ENCODE measurements around the gene SORCS3.

SORCS3 gene

DNA sequence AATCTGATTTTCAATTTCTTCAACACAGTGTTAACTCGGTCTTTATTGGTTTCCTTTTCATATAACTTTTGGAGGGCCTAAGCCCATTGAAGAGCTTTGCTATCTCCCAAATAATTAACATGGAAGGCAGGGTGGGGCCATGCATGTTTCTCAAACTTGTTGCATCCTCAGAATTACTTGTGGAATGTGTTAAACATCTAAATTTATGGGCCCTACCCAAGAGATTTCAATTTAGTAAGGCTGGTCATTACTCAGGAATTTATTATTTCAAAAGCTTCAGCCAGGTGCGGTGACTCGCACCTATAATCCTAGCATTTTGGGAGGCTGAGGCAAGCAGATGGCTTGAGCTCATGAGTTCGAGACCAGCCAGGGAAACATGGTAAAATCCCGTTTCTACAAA lies 208.9 kb downstream of the SORCS3 start:
- DNase-seq (ENCODE audit: low read depth) = no peak

DNA sequence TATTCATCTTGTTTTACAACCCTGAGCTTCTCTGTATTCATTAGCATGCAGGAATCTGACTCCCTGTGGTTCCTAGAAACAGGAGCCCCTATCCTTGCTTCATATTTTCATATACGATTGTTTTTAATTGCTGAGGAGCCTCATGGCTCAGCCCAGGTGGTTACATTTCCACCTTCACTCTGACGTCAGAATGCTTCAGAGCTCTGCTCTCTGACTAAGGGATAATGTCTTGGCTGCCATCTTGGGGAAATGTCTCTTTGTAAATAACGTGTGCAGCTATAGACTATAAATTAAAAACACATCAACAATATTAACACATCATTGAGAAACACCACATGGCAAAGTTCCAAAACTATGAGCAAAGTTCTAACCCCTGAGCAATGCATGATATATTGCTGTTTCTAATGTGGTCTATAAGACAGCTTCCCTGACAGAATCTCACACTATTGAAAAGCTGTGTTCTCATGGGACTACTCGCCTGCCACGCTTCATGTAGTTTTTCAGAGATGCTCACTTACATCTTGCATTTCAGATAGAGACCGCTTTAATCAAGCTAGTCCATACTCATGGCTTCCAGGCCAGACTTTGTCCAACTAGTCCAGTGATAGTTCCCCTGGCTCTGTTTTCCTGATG lies 227.0 kb downstream of the SORCS3 start:
- DNase-seq (ENCODE audit: low read depth) = no peak

DNA sequence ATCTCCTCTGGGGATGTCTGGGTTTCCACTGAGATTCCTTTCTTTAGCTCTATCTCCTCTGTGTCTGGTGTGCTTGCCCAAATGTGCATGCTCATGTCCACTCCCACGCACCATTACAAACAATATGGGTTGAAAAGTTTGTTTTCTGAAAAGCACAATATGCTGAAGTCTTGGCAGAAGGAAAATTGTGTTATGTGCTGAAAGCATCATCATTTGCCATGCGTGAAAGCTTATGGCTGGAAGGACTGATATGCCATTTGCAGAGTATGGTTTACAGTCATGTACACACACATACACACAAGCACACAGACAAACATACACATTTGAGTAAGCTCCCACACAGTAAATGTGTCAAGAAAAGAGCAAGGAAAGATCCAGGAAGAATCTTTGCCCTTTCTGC lies 231.6 kb downstream of the SORCS3 start:
- no peak for DNase-seq (ENCODE audit: low read depth)

DNA sequence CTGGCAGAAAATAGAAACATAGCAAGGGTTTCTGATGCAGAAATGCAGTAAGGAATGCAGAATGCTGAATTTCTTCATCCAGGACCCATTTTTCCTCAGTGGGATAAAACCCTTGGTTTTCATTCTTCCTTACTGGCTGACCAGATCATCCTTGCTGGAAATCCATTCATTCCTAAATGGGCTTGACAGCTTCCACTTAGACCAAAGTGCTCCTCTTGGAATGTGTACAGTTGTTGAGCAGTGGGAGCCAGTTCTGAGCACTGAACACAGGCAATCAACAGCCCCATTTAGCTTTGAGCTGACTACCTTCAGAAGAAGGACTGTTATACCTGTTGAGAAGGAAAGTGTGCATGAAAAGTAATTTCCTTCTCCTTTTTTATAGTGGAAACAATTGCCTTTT lies 232.1 kb downstream of the SORCS3 start:
- DNase-seq (ENCODE audit: low read depth) = no peak

DNA sequence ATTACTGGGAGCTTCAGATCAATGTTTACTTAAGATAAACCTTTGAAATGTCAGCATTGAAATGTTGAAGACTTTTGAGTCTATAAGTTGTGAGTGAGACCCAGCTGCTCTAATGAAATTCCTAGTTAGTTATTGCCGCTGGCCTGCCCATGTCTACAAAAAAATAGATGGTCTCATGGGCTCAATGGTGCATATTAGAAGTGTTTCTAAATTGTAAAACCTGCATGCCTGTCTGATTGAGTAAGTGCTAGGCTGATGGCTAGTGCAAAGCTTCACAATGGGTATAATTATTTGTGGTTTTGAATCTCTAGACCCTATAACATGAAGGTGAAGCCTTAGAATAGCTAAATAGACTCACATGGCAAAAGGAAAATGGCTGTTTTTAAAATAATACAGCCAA lies 234.5 kb downstream of the SORCS3 start:
- no peak for DNase-seq (ENCODE audit: low read depth)

DNA sequence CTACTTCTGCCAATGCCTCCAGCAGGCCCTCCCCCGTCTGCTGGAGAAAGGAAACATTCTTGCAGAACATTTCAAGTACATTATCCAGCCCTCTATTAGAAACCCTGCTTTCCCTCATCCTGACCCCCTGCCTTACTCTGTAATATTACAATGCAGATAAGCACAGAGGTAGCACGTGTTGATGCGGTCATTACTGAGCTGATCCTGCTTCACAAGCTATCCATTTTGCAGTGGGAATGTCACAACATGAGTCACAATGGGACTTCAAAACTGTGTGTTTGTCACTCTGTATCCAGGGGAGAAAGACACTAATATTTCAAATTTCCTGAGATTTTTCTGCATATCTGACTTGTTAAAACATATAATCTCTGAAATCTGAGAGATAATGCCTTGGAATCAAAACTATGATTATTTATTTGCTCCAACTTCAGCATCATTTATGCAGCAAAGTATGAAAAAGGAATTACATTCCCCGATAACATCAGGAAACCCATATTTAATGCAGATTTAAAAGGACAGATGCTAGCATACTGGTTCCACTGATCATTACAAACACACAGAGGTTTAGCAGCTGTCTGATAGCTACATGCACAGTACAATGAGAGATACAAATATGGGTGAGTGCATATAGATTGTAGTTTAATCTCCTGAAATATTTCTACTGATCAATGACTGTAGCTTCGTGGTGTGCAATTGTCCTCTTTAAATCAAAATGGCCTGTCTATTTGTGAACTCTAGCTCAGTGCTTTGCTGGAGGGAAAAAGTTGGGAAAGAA lies 239.7 kb downstream of the SORCS3 start:
- DNase-seq (ENCODE audit: low read depth) = no peak

DNA sequence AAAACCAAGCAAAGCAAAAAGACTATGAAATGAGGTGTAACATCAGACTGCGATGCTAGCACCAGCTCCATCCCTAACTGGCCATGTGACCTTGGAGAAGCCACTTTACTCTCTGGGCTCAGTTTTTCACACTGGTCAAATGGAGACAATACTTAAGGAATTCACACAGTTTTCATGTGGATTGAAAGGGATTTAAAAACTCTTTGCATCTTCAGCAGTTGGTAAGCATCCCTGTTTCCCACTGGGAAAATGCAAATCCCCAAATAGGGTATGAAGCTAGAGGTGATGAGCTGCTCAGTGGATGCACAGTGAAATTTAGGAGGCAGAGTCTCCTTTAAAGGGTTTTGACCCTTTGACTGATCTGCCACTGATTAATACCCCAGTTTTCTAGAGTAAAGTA lies 240.7 kb downstream of the SORCS3 start:
- no peak for DNase-seq (ENCODE audit: low read depth)

DNA sequence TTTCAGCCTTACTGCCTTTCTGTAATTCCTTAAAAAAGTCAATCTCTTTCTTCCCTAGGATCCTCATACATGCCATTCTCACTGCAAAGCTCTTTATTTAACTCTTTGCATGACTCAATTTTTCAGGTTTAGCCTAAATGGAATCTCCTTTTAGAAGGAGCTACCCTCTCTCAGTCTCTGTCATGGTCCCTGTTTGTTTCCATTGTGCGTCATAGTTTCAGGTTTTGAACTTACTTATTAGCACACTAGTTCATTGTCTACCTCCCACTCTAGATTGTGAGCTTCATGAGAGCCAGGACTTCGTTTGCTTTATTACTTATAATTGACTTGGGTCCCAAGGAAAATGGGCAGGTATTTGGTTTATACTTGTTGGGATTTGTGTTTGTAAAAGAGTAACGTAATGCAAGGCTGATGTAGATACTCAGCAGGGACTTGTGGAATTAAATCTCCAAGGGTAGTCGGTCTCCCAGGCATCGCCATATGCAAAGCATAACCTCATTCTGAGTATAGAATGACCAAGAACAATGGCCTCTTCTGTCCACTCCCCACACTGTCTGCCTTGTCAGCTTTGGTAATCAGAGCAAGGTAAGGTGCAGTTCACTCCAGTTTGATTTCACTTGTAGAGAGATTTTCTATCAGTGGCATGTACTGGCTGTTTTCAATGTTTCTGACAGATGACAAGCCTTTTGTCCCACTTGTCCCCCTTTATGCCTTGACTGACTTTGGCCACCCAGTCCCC lies 252.0 kb downstream of the SORCS3 start:
- no peak for DNase-seq (ENCODE audit: low read depth)

DNA sequence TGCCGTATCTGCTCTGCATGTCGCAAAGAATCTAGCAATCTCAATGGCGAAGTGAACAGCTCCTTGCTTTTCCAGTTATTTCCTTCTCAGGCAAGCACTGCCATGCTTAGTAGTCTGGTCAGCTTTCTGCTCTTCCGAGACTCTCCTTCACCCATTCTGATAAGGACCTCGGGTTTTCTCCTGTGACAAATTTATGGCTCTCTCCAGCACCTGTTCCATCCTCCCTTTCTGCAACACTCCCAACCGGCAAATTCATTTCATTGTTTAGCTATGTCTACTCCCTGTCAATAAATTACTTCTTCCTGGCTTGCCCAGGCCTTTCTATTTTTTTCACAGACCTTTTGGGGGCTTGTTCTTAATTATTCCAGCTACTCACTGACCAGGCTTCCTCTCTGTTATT lies 252.6 kb downstream of the SORCS3 start:
- no peak for DNase-seq (ENCODE audit: low read depth)

DNA sequence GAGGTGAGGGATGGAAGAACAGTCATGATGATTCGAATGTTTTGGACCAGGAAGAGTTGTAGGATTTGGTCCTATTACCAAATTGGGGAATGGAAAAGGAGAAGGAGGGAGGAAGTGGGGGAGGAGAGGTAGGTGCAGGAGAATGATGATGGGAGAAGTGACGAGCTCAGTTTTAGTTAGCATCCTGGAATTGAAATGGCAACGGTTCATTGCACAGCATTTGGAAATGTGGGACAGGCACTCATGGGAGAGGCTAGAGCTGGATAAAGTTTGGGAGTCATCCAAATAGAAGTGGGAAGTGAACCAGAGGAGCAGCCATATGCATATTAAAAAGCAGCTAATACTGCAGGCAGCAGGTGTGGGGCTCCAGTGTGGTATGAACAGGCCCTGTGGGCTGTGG lies 253.6 kb downstream of the SORCS3 start:
- no peak for DNase-seq (ENCODE audit: low read depth)

DNA sequence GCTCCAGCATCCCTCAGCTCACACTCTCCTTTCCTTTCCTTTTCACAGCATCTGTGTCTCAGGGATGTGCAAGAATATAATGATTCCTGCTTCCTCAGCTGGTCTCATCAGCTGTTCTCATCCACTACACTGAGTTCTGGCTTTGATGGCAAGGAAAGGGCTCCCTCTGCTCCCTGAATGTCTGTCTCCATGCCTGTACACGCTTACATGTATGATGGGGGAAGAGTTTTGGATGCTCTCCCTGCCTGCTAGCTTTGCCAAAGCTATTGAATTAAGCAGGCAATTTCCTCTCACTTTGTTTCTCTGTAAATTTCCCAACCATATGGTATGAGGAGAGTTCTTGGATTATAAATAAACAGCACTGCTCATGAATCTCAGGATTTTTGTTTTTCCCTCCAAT lies 254.5 kb downstream of the SORCS3 start:
- no peak for DNase-seq (ENCODE audit: low read depth)

DNA sequence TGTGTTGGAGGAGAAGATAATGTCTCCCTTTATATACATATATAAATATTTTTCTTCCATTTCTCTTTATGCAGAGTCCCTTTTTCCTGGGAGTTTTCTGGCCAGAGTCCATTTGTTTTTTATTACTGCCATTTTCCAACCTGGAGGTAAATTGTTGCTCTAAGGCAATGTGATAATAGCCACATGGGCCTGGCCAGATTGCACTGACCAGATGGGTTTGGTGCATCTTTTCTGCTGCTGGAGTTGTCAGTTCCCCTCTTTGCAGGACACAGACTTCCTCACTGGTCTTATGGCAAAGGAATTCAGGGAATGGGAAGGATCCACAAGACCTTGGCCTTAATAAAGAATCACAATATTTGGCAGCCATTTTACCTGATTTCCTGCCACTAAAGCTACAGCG lies 254.9 kb downstream of the SORCS3 start:
- DNase-seq (ENCODE audit: low read depth) = no peak

DNA sequence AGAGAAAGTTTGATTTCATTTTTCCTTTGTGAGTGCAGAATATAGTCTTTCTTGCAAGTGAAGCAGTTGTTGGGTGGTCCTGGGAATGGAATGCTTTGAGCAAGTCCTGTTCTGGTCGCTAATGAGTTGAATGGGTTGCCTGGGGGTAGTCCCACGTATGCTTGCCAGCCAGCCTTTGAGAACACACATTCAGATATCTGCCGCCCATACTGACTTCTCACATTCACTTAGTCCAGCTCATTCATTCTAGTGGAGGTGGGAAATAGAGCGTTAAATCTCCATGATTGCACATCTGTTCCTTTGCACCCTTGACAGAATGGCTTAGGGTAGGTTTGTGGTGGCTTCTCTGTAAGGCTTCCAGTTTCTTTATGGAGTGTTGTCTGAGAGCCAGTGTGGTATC lies 256.6 kb downstream of the SORCS3 start:
- DNase-seq (ENCODE audit: low read depth) = no peak

DNA sequence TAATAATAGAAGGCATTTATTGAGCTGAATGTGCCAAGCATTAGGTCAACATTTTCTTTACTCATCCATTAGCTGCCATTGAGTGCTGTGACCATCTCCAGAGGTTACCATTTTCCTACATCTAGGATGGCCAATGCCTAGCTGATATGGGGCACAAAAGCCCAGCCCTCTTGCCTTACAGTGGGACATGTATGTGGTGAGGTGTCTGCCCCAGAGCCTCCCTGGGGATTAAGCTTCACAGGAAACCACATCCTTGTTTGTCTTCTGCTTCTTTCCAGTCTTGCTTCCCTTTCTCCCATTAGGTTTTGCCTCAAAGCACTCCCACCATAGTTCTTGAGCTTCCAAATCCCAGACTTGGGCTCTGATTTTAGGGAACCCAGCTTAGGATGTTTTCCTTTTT lies 258.7 kb downstream of the SORCS3 start:
- DNase-seq (ENCODE audit: low read depth) = no peak

DNA sequence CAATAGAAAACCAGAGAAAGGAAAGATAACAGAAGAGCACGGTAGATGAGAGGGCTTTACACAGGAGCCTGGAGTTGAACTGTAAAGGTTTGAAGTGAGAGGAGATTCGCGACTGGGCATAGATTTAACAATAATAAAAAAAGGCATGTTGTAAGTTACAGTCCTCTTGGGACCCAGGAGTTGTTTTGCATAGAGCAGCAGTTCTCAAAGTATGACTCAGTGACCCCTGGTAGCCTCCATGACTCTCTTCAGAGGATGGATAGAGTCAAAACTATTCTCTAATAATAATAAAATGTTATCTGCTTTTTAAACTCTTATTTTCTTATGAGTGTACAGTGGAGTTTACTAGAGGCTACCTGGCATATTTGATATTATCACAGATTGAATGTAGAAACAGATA lies 262.3 kb downstream of the SORCS3 start:
- no peak for DNase-seq (ENCODE audit: low read depth)

DNA sequence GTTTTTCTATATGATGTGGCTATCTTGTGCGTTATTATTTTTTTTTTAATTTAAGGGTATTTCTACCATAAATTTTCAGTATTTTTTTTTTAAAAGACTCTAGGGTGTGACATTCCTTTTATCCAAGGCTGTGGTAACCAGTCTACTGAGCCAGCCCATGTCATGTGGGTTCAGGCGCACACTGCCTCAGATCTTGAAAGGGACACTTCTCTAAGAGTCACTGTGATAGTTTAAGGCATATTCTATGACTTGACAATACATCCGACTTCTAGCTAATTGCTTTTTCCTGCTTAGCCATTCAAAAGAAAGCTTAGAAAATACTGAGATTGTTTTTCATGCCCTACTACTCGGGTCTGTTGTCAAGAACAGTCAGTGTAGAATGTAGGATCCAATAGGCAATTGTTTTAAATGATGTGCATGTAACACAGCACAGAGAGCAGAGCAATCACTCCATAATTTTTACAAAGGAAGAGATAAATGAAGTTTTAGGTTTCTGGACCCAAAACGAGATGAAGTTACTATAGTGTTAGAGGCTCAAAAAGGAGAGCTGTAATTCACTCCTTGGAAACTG lies 263.7 kb downstream of the SORCS3 start:
- no peak for DNase-seq (ENCODE audit: low read depth)

DNA sequence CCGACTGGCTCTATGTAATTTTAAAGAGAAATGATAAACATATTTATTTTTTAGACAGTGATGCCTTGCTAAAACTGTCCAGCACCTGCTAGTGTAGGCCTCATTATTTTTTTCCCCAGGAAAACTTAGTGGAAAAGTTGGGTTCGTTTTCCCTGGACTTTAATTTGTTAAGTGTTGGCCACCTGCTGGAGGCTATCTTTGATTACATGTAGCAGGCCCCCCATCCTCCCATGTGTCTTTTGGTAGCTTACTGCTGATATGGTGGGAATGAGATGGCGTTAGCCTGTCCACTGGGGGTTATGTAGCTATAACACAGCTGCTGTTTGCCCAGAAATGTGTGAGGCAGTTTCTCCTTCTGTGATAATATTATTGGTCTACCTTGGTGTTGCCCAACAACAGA lies 265.0 kb downstream of the SORCS3 start:
- DNase-seq (ENCODE audit: low read depth) = no peak

DNA sequence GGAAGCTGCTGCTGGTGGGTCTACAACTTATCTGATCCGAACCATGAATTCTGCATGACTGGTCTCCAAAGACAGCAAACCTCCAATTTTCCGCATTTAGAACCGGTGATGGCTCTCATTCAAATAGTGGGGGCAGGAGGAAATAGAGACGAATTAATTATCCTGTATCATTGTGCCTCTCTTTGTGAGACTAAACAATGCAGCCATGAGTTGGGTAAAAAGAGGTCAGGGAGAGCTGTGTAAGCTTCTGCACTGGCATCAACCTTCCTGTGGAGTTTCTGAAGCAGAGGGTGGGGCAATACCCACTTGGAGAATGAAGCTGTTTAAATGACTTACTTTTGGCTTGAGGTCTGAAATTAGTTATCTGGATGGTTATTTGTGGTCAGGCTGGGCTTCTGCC lies 266.4 kb downstream of the SORCS3 start:
- no peak for DNase-seq (ENCODE audit: low read depth)

DNA sequence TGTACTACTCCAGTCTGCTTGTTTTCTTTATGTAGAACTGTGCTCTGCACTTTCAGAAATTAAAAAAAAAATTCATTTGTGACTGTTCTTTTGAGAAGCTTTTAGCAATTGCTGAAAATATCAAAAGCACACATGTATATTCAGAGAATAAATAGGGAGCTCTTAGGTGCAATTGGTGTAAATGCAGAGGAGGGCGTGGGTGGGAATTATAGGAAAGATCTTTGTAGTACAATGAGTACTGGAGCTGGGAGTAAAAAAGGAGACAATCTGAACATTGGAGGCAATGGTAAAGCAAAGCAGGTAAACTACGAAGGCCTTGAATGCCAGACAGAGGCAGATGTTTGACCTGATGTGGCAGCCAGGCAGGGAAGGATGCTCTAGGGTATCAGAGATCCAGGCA lies 267.5 kb downstream of the SORCS3 start:
- no peak for DNase-seq (ENCODE audit: low read depth)

DNA sequence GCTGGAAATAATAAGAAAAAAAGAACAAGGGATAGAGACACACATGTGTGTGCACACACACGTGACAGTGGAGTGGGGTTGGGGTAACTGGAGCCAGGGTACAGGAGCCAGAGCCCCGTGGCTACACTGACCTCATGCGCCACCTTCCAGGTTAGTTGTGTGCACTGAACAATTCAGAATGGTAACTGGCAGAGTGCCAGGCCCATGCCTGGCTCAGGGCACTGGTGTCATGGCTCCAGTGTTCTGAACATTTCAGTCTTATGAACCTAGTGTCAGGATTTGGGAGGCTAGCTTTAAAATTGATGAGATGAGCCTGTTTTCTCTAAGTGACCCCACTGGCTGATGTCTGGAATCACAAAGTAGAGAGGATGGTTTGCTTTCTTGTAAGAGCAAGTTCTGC lies 269.6 kb downstream of the SORCS3 start:
- no peak for DNase-seq (ENCODE audit: low read depth)

DNA sequence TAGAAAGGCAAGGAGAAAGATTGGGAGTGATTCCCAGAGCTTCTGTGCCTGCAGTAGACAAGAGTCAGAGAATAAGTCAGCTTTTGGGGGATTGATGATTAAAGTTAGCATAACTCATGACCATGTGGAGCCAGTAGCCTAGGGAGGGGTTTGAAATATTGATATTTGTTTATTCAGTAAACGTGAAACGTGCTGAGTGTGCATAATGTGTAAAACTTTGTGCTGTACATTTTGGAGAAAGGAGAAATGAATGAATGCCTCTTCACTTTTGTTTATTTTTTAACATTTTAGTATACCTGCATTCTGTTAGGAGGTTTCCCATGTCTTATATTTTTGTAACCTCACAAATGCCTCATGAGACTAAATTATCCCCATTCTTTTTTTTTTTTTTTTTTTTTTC lies 272.3 kb downstream of the SORCS3 start:
- DNase-seq (ENCODE audit: low read depth) = no peak

DNA sequence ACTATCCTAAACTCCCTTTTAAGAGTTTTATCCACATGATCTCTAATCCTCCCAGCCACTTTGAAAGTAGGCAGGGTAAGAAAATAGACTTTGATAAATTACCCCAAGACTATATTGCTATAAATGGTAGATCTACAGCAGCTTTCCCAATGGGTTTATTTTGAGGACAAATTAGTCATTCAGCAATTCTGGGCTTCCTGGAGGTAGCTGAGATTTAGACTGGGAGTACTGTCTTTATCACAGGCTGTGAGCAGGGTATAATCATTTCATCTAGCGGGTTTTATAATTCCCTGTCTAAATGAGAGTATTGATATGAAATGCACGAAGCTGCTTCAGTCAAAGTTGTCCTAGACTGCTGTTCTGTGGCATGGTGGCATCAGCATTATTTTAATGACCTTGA lies 279.4 kb downstream of the SORCS3 start:
- no peak for DNase-seq (ENCODE audit: low read depth)

DNA sequence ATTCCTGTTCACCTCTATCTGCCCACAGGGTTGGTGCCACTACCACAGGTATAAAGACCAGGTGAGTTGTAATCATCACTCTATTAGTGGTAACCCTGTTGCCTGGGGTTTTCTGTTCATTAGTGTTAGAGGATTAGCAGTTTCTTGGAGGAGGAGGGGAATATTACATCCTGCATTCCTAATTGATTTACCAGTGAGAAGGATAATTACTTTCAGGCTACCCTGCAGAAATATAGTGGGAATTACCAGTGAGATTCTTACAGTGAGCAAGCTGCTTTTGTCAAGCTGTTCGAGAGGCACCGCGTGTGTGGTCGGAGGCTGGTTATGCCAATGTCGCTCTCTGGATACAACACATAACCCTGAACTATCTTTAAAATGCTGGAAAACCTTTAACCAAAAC lies 280.7 kb downstream of the SORCS3 start:
- DNase-seq (ENCODE audit: low read depth) = no peak
